ENCODE results near the gene KANK2.

KANK2 gene

DNA sequence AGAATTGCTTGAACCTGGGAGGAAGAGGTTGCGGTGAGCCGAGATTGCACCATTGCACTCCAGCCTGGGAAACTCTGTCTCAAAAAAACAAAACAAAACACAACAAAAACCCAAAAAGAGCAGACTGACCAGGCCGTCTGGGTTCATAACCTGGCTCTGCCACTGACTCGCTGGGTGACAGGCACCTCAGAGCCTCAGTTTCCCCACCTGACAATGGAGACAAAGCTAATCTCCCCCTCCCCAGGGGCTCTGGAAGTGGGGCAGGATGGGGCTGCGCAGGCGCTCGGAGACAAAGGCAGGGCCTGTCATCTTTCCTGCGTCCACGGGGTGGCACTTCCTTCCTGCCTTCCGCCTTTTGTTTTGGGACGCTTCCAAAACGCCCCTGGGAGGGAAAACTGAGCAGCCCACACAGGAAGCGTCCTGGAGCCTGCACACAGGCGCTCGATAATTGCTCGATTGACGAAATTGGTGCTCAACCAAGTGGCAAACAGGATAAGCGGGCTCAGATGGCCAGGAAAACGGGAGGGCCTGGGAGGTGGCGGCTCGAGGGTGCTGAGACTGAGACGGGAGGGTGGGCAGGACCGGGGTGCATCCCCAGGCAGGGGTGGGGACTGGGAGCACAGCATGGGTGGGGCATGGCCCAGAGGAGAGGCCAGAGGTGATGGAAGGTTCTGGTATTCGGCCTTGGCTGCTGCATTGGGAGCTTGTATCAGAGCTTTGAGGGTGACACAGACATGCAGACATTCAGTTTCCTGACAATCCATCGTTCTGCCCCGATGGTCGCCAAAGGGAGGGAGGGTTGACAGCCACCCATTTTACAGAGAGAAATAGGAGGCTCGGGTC lies 59.6 kb downstream of the KANK2 start:
- no peaks in the 10 kb centered on the region for H3K27me3 ChIP-seq (replicated peaks)
- in situ Hi-C loops (cut with HindIII; ENCODE audit: low pct_ligation_motif_present, low sequenced_read_pairs): no loop called here
- H3K27ac ChIP-seq: peak overlapping the region; percentile 66
- TF ChIP-seq, protein P1, sequence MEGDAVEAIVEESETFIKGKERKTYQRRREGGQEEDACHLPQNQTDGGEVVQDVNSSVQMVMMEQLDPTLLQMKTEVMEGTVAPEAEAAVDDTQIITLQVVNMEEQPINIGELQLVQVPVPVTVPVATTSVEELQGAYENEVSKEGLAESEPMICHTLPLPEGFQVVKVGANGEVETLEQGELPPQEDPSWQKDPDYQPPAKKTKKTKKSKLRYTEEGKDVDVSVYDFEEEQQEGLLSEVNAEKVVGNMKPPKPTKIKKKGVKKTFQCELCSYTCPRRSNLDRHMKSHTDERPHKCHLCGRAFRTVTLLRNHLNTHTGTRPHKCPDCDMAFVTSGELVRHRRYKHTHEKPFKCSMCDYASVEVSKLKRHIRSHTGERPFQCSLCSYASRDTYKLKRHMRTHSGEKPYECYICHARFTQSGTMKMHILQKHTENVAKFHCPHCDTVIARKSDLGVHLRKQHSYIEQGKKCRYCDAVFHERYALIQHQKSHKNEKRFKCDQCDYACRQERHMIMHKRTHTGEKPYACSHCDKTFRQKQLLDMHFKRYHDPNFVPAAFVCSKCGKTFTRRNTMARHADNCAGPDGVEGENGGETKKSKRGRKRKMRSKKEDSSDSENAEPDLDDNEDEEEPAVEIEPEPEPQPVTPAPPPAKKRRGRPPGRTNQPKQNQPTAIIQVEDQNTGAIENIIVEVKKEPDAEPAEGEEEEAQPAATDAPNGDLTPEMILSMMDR (IDR thresholded peaks at IDR 0.05; ENCODE audit: low read depth, low read length, missing control alignments): peak; percentile 88
- H3K4me3 ChIP-seq (ENCODE audit: low read depth, low read length): peak overlapping the region; percentile 29
- DNase-seq: peak; percentile 77
- peaks cover 5% of the 10 kb centered on the region for H3K36me3 ChIP-seq (replicated peaks)

- no peak overlapping the region for H3K4me3 ChIP-seq (ENCODE audit: low read depth, low read length)
- no peaks in the 10 kb centered on the region for H3K27me3 ChIP-seq (replicated peaks)
- in situ Hi-C loops (cut with HindIII; ENCODE audit: low pct_ligation_motif_present, low sequenced_read_pairs): no loop called here
- no peak overlapping the region for H3K27ac ChIP-seq
- TF ChIP-seq, protein P1 (IDR thresholded peaks at IDR 0.05; ENCODE audit: low read depth, low read length, missing control alignments): no peak
- peaks cover 15% of the 10 kb centered on the region for H3K36me3 ChIP-seq (replicated peaks)
- DNase-seq: no peak
Measured at GRCh38 chr19:11136400-11137101, 60.8 kb downstream of the KANK2 start.

GRCh38 chr19:11131471-11131870 lies 65.9 kb downstream of the KANK2 start:
- no peak overlapping the region for H3K27ac ChIP-seq
- no peak overlapping the region for H3K4me3 ChIP-seq (ENCODE audit: low read depth, low read length)
- peaks cover 65% of the 10 kb centered on the region for H3K36me3 ChIP-seq (replicated peaks)
- H3K27me3 ChIP-seq (replicated peaks): no peaks in the 10 kb centered on the region
- DNase-seq: no peak
- in situ Hi-C loops (cut with HindIII; ENCODE audit: low pct_ligation_motif_present, low sequenced_read_pairs): no loop called here
- TF ChIP-seq, protein P1 (IDR thresholded peaks at IDR 0.05; ENCODE audit: low read depth, low read length, missing control alignments): no peak

GRCh38 chr19:11130824-11131455 lies 66.4 kb downstream of the KANK2 start:
- DNase-seq: peak; percentile 56
- no peak overlapping the region for H3K4me3 ChIP-seq (ENCODE audit: low read depth, low read length)
- no peaks in the 10 kb centered on the region for H3K27me3 ChIP-seq (replicated peaks)
- no peak overlapping the region for H3K27ac ChIP-seq
- peaks cover 71% of the 10 kb centered on the region for H3K36me3 ChIP-seq (replicated peaks)
- in situ Hi-C loops (cut with HindIII; ENCODE audit: low pct_ligation_motif_present, low sequenced_read_pairs): no loop called here
- TF ChIP-seq, protein P1 (IDR thresholded peaks at IDR 0.05; ENCODE audit: low read depth, low read length, missing control alignments): peak; percentile 95

DNA sequence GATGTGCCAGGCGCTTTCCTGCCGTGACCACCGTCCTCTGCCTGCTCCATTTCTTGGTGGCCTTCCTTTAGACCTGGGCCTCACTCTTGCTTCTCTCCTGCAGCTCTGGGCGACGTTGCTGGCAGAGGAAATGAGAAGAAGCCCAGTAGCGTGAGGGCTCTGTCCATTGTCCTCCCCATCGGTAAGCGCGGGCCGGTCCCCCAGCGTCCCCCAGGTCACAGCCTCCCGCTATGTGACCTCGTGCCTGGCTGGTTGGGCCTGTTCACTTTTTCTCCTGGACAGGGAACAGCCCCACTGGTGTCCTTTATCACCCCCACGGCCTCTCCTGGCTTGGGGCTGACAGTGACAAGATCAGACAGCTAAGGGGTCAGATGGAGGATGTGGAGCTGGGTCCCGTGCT lies 69.4 kb downstream of the KANK2 start:
- H3K36me3 ChIP-seq (replicated peaks): peaks cover 95% of the 10 kb centered on the region
- no peak overlapping the region for H3K27ac ChIP-seq
- in situ Hi-C loops (cut with HindIII; ENCODE audit: low pct_ligation_motif_present, low sequenced_read_pairs): no loop called here
- DNase-seq: no peak
- TF ChIP-seq, protein P1 (IDR thresholded peaks at IDR 0.05; ENCODE audit: low read depth, low read length, missing control alignments): no peak
- H3K4me3 ChIP-seq (ENCODE audit: low read depth, low read length): no peak overlapping the region
- H3K27me3 ChIP-seq (replicated peaks): no peaks in the 10 kb centered on the region
